Mesendoderm (in vitro differentiated cells): ENCODE measurements around the gene NEURL1B.

ENCODE experiments used
- DNase-seq: peaks from one replicate; pipeline ENCODE4 v3.0.0; 2013
- H2AK5ac ChIP-seq: 2 replicates; pipeline ENCODE4 v1.6.1; 2013; ENCODE audit warnings: low read length, inconsistent platforms
- H2BK120ac ChIP-seq: 2 replicates; pipeline ENCODE4 v1.6.1; 2013; ENCODE audit warnings: low read depth, mild to moderate bottlenecking, low read length, moderate library complexity, mixed read lengths
- H2BK15ac ChIP-seq: replicated peaks from 2 replicates; pipeline ENCODE4 v1.6.1; 2013; ENCODE audit warnings: low read depth, mild to moderate bottlenecking, moderate library complexity
- H2BK5ac ChIP-seq: 2 replicates; pipeline ENCODE4 v1.6.1; 2013; ENCODE audit warnings: low read length, inconsistent platforms
- H3K18ac ChIP-seq: 2 replicates; pipeline ENCODE4 v1.6.1; 2013; ENCODE audit warnings: mild to moderate bottlenecking, low read length, mixed read lengths
- H3K23ac ChIP-seq: one replicate; pipeline ENCODE4 v1.6.1; 2013; ENCODE audit warnings: low read length
- H3K27ac ChIP-seq: 2 replicates; pipeline ENCODE4 v1.5.1; 2013; ENCODE audit warnings: low read depth, mild to moderate bottlenecking, inconsistent platforms, low read length, moderate library complexity
- H3K27me3 ChIP-seq: 2 replicates; pipeline ENCODE4 v1.6.1; 2013; ENCODE audit warnings: low read length, control low read depth, mild to moderate bottlenecking, inconsistent platforms; ENCODE audit not compliant: insufficient read depth, poor library complexity
- H3K36me3 ChIP-seq: 2 replicates; pipeline ENCODE4 v1.6.1; 2013; ENCODE audit warnings: low read length, inconsistent platforms; ENCODE audit not compliant: control insufficient read depth, insufficient read depth
- H3K4ac ChIP-seq: one replicate; pipeline ENCODE4 v1.6.1; 2013; ENCODE audit warnings: low read depth, mild to moderate bottlenecking, low read length, moderate library complexity
- H3K4me1 ChIP-seq: 2 replicates; pipeline ENCODE4 v1.6.1; 2013; ENCODE audit warnings: low read depth, low read length, inconsistent platforms; ENCODE audit not compliant: control insufficient read depth
- H3K4me2 ChIP-seq: 2 replicates; pipeline ENCODE4 v1.6.1; 2013; ENCODE audit warnings: low read length
- H3K4me3 ChIP-seq: 2 replicates; pipeline ENCODE4 v1.5.1; 2013; ENCODE audit warnings: mild to moderate bottlenecking, low read length
- H3K56ac ChIP-seq: one replicate; pipeline ENCODE4 v1.6.1; 2013; ENCODE audit warnings: low read length
- H3K79me1 ChIP-seq: 2 replicates; pipeline ENCODE4 v1.6.1; 2013; ENCODE audit warnings: low read length, inconsistent platforms
- H3K79me2 ChIP-seq: 2 replicates; pipeline ENCODE4 v1.6.1; 2013; ENCODE audit warnings: mild to moderate bottlenecking, low read length; ENCODE audit not compliant: control insufficient read depth, insufficient read depth
- H3K9ac ChIP-seq: 2 replicates; pipeline ENCODE4 v1.6.1; 2013; ENCODE audit warnings: low read length, inconsistent platforms
- H4K5ac ChIP-seq: one replicate; pipeline ENCODE4 v1.6.1; 2013; ENCODE audit warnings: low read length
- H4K8ac ChIP-seq: one replicate; pipeline ENCODE4 v1.6.1; 2013; ENCODE audit warnings: low read depth, mild to moderate bottlenecking, control low read depth, low read length, moderate library complexity
- WGBS: extraction: QIAGEN DNeasy Blood & Tissue Kit; methylation state at CpG from one replicate; pipeline ENCODE4 v1.1.7; 2013; ENCODE audit warnings: low lambda C conversion rate, missing lambda C conversion rate; ENCODE audit not compliant: insufficient coverage; ENCODE audit errors: extremely low coverage; 5-methylcytosine and 5-hydroxymethylcytosine counted together

Gene NEURL1B

GRCh38 chr5:172714491-172715420 is 73.7 kb downstream of the NEURL1B start:
- Histone ChIP-seq H3K27me3 (no peaks in the 10 kb centered on the region), H2BK5ac (no peak overlapping the region), H2BK120ac (no peak overlapping the region), H4K8ac (no peak overlapping the region), H3K4ac (no peak overlapping the region), H3K18ac (no peak overlapping the region), H3K4me2 (no peak overlapping the region), H3K27ac (no peak overlapping the region), H3K79me1 (no peaks in the 10 kb centered on the region), H2AK5ac (no peak overlapping the region), H3K56ac (no peak overlapping the region), H4K5ac (no peak overlapping the region), H3K23ac (no peak overlapping the region), H2BK15ac (no peak overlapping the region), H3K79me2 (no peaks in the 10 kb centered on the region), H3K4me3 (no peak overlapping the region), H3K36me3 (no peaks in the 10 kb centered on the region), H3K4me1 (no peaks in the 10 kb centered on the region), H3K9ac (no peak overlapping the region)
- no CpG with 5 or more reads among the region's 15 CpGs for WGBS
- peak; percentile 90 for DNase-seq

- H3K36me3 ChIP-seq, result no peaks in the 10 kb centered on the region
- H2AK5ac ChIP-seq, result no peak overlapping the region
- no peak overlapping the region for H2BK15ac ChIP-seq
- H3K27ac ChIP-seq, result no peak overlapping the region
- no peak for DNase-seq
- no peaks in the 10 kb centered on the region for H3K79me1 ChIP-seq
- H2BK120ac ChIP-seq, result no peak overlapping the region
- no peak overlapping the region for H4K8ac ChIP-seq
- WGBS, result no CpG with 5 or more reads among the region's 6 CpGs
- H4K5ac ChIP-seq, result no peak overlapping the region
- H3K79me2 ChIP-seq, result no peaks in the 10 kb centered on the region
- no peak overlapping the region for H3K9ac ChIP-seq
- H3K56ac ChIP-seq, result no peak overlapping the region
- no peak overlapping the region for H3K18ac ChIP-seq
- no peak overlapping the region for H3K4ac ChIP-seq
- no peak overlapping the region for H3K4me2 ChIP-seq
- no peaks in the 10 kb centered on the region for H3K4me1 ChIP-seq
- H2BK5ac ChIP-seq, result no peak overlapping the region
- H3K4me3 ChIP-seq, result no peak overlapping the region
- peaks cover 2% of the 10 kb centered on the region for H3K27me3 ChIP-seq
- no peak overlapping the region for H3K23ac ChIP-seq
Observed at GRCh38 chr5:172715421-172715780, 74.3 kb downstream of the NEURL1B start.

GRCh38 chr5:172715931-172716682 is 75.0 kb downstream of the NEURL1B start:
- Histone ChIP-seq H3K27me3 (peaks cover 8% of the 10 kb centered on the region), H3K79me1 (no peaks in the 10 kb centered on the region), H4K5ac (no peak overlapping the region), H3K79me2 (no peaks in the 10 kb centered on the region), H2BK120ac (no peak overlapping the region), H2BK15ac (no peak overlapping the region), H3K4me2 (no peak overlapping the region), H3K56ac (no peak overlapping the region), H3K23ac (no peak overlapping the region), H3K4ac (no peak overlapping the region), H2AK5ac (no peak overlapping the region), H4K8ac (no peak overlapping the region), H2BK5ac (no peak overlapping the region), H3K4me1 (no peaks in the 10 kb centered on the region), H3K27ac (no peak overlapping the region), H3K9ac (no peak overlapping the region), H3K18ac (no peak overlapping the region), H3K36me3 (no peaks in the 10 kb centered on the region), H3K4me3 (no peak overlapping the region)
- no CpG with 5 or more reads among the region's 13 CpGs for WGBS
- peak; percentile 58 for DNase-seq

GRCh38 chr5:172716796-172717313 is 75.8 kb downstream of the NEURL1B start:
- H2BK15ac ChIP-seq, result no peak overlapping the region
- no peak overlapping the region for H3K23ac ChIP-seq
- no peak overlapping the region for H2BK120ac ChIP-seq
- H3K4me3 ChIP-seq, result no peak overlapping the region
- no peak overlapping the region for H2BK5ac ChIP-seq
- H3K36me3 ChIP-seq, result no peaks in the 10 kb centered on the region
- H3K79me2 ChIP-seq, result no peaks in the 10 kb centered on the region
- H3K27me3 ChIP-seq, result peaks cover 8% of the 10 kb centered on the region
- H3K4me1 ChIP-seq, result peaks cover under 1% of the 10 kb centered on the region
- no peak overlapping the region for H3K4ac ChIP-seq
- no peak overlapping the region for H2AK5ac ChIP-seq
- WGBS, result no CpG with 5 or more reads among the region's 20 CpGs
- H3K9ac ChIP-seq, result peak overlapping the region; percentile 21
- H3K79me1 ChIP-seq, result no peaks in the 10 kb centered on the region
- H3K18ac ChIP-seq, result no peak overlapping the region
- H4K5ac ChIP-seq, result no peak overlapping the region
- H3K56ac ChIP-seq, result peak overlapping the region; percentile 37
- H4K8ac ChIP-seq, result no peak overlapping the region
- H3K27ac ChIP-seq, result no peak overlapping the region
- no peak overlapping the region for H3K4me2 ChIP-seq
- DNase-seq, result peak; percentile 80

- H4K8ac ChIP-seq, result no peak overlapping the region
- no peak overlapping the region for H3K27ac ChIP-seq
- no peak overlapping the region for H3K4me3 ChIP-seq
- H3K27me3 ChIP-seq, result peaks cover 8% of the 10 kb centered on the region
- no peak overlapping the region for H3K4me2 ChIP-seq
- no CpG with 5 or more reads among the region's 16 CpGs for WGBS
- H3K56ac ChIP-seq, result no peak overlapping the region
- no peak overlapping the region for H3K18ac ChIP-seq
- no peak overlapping the region for H2BK5ac ChIP-seq
- H2AK5ac ChIP-seq, result no peak overlapping the region
- peaks cover 3% of the 10 kb centered on the region for H3K4me1 ChIP-seq
- H3K4ac ChIP-seq, result no peak overlapping the region
- DNase-seq, result no peak
- no peak overlapping the region for H3K9ac ChIP-seq
- H3K36me3 ChIP-seq, result no peaks in the 10 kb centered on the region
- no peaks in the 10 kb centered on the region for H3K79me2 ChIP-seq
- H3K79me1 ChIP-seq, result no peaks in the 10 kb centered on the region
- H3K23ac ChIP-seq, result no peak overlapping the region
- H4K5ac ChIP-seq, result no peak overlapping the region
- no peak overlapping the region for H2BK15ac ChIP-seq
- no peak overlapping the region for H2BK120ac ChIP-seq
Observed at GRCh38 chr5:172717481-172718195, 76.6 kb downstream of the NEURL1B start.
